Osteocyte (in vitro differentiated cells): Measurements from ENCODE around the gene FZR1. TPM values are rescaled to one million over a fixed set of nuclear protein-coding genes. Genes with fewer than 3 reads are reported as not detected.

ENCODE experiments used
- DNase-seq: peaks from one replicate; pipeline ENCODE4 v3.0.0; 2021; ENCODE audit warnings: mixed read lengths; ENCODE audit not compliant: unreplicated experiment; ENCODE audit errors: extremely low spot score
- H3K27ac Mint-ChIP-seq: one replicate; pipeline ENCODE4 v1.8.0; 2021; ENCODE audit warnings: mild to moderate bottlenecking, mixed read lengths; ENCODE audit not compliant: unreplicated experiment
- H3K27me3 Mint-ChIP-seq: one replicate; pipeline ENCODE4 v1.8.0; 2021; ENCODE audit warnings: mixed read lengths; ENCODE audit not compliant: unreplicated experiment
- H3K36me3 Mint-ChIP-seq: one replicate; pipeline ENCODE4 v1.8.0; 2021; ENCODE audit warnings: mixed read lengths; ENCODE audit not compliant: unreplicated experiment
- H3K4me1 Mint-ChIP-seq: one replicate; pipeline ENCODE4 v1.8.0; 2021; ENCODE audit warnings: mixed read lengths; ENCODE audit not compliant: unreplicated experiment
- H3K4me3 Mint-ChIP-seq: one replicate; pipeline ENCODE4 v1.8.0; 2021; ENCODE audit warnings: mild to moderate bottlenecking, moderate library complexity, mixed read lengths; ENCODE audit not compliant: unreplicated experiment
- H3K9me3 Mint-ChIP-seq: one replicate; pipeline ENCODE4 v1.8.0; 2021; ENCODE audit warnings: mixed read lengths; ENCODE audit not compliant: unreplicated experiment
- total RNA-seq: library from RNA; stranded (reverse); gene quantifications from 2 replicates; pipeline ENCODE4 v1.2.1, GENCODE V29; 2021
- TF ChIP-seq, protein P1 (sequence below): fragments of 200-600 bp; sonication (generic); IDR thresholded peaks from 2 replicates; pipeline ENCODE4 v1.5.0; 2021; ENCODE audit warnings: antibody characterized with exemption, mild to moderate bottlenecking, moderate library complexity

Gene FZR1
- total RNA-seq, 1 donor from 2014 or later = 45.3 TPM

DNA sequence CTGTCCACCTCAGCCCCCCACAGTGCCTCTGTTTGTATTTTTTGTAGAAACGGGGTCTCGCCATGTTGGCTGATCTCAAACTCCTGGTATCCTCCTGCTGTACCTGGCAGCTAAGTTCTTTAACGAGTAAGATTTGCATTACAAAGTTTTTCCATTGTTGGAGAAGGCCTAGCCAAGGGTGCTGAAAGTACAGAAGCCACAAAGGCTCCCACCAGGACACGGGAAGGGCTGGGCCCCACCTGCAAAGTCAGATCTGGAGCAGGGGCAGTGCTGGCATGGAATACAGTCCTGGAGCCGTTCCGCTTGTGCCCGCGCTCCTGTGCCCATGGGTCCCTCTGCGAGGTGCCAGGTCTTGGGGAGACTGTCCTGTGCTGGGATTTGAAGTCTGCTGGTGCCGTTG lies 12.1 kb downstream of the FZR1 start:
- Mint-ChIP-seq H3K4me3 (no peak overlapping the region), H3K9me3 (no peaks in the 10 kb centered on the region), H3K27ac (no peak overlapping the region), H3K36me3 (peaks cover 2% of the 10 kb centered on the region), H3K27me3 (no peaks in the 10 kb centered on the region), H3K4me1 (peaks cover 23% of the 10 kb centered on the region)
- TF ChIP-seq, protein P1, sequence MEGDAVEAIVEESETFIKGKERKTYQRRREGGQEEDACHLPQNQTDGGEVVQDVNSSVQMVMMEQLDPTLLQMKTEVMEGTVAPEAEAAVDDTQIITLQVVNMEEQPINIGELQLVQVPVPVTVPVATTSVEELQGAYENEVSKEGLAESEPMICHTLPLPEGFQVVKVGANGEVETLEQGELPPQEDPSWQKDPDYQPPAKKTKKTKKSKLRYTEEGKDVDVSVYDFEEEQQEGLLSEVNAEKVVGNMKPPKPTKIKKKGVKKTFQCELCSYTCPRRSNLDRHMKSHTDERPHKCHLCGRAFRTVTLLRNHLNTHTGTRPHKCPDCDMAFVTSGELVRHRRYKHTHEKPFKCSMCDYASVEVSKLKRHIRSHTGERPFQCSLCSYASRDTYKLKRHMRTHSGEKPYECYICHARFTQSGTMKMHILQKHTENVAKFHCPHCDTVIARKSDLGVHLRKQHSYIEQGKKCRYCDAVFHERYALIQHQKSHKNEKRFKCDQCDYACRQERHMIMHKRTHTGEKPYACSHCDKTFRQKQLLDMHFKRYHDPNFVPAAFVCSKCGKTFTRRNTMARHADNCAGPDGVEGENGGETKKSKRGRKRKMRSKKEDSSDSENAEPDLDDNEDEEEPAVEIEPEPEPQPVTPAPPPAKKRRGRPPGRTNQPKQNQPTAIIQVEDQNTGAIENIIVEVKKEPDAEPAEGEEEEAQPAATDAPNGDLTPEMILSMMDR = no peak
- DNase-seq = no peak

GRCh38 chr19:3518659-3519058 lies 12.5 kb downstream of the FZR1 start:
- Mint-ChIP-seq H3K27me3 (no peaks in the 10 kb centered on the region), H3K36me3 (peaks cover 2% of the 10 kb centered on the region), H3K4me1 (peaks cover 21% of the 10 kb centered on the region), H3K27ac (no peak overlapping the region), H3K4me3 (no peak overlapping the region), H3K9me3 (no peaks in the 10 kb centered on the region)
- DNase-seq = no peak
- TF ChIP-seq, protein P1 = no peak

- H3K36me3 Mint-ChIP-seq = peaks cover 6% of the 10 kb centered on the region
- H3K4me1 Mint-ChIP-seq = peaks cover 16% of the 10 kb centered on the region
- DNase-seq = no peak
- no peaks in the 10 kb centered on the region for H3K9me3 Mint-ChIP-seq
- H3K27ac Mint-ChIP-seq = no peak overlapping the region
- H3K4me3 Mint-ChIP-seq = no peak overlapping the region
- H3K27me3 Mint-ChIP-seq = no peaks in the 10 kb centered on the region
- TF ChIP-seq, protein P1 = no peak
These were observed 13.0 kb downstream of the FZR1 start for GRCh38 chr19:3519126-3519525.

- TF ChIP-seq, protein P1 = no peak
- H3K27me3 Mint-ChIP-seq = no peaks in the 10 kb centered on the region
- H3K4me1 Mint-ChIP-seq = peaks cover 7% of the 10 kb centered on the region
- no peak overlapping the region for H3K27ac Mint-ChIP-seq
- H3K9me3 Mint-ChIP-seq = no peaks in the 10 kb centered on the region
- DNase-seq = no peak
- H3K36me3 Mint-ChIP-seq = peaks cover 8% of the 10 kb centered on the region
- no peak overlapping the region for H3K4me3 Mint-ChIP-seq
These were observed 14.3 kb downstream of the FZR1 start for GRCh38 chr19:3520166-3521103.

GRCh38 chr19:3521104-3521445 lies 15.0 kb downstream of the FZR1 start:
- Mint-ChIP-seq H3K27me3 (no peaks in the 10 kb centered on the region), H3K27ac (no peak overlapping the region), H3K4me3 (no peak overlapping the region), H3K9me3 (no peaks in the 10 kb centered on the region), H3K36me3 (peaks cover 8% of the 10 kb centered on the region), H3K4me1 (peaks cover 4% of the 10 kb centered on the region)
- TF ChIP-seq, protein P1 = no peak
- no peak for DNase-seq
